CD4-positive, alpha-beta memory T cell (primary cell): ENCODE results near the gene CYRIA. TPM values are rescaled to one million over a fixed set of nuclear protein-coding genes. Genes with fewer than 3 reads are reported as not detected.

Experiments used
- CTCF ChIA-PET: fragments of 350-600 bp; sonication (Branson Sonifier 250); formaldehyde crosslinking; loops from one replicate; lab custom pipeline; 2021; ENCODE audit warnings: inconsistent platforms; ENCODE audit not compliant: partially characterized antibody; lab: Charles Lee
- POLR2A ChIA-PET: fragments of 350-600 bp; sonication (Branson Sonifier 250); formaldehyde crosslinking; loops from one replicate; lab custom pipeline; 2021; ENCODE audit not compliant: partially characterized antibody; lab: Charles Lee
- DNase-seq, 5 donors: peaks; one replicate each; pipeline versions ENCODE4 v3.0.0 to v3.0.0-alpha.2; 2020 to 2022; ENCODE audit warnings: mixed read lengths in 1 of 5
- H3K27ac ChIP-seq: one replicate; pipeline ENCODE4 v1.7.0; 2013; ENCODE audit warnings: low read depth, low read length
- H3K27me3 ChIP-seq: 2 replicates; pipeline ENCODE4 v1.7.0; 2013; ENCODE audit warnings: mild to moderate bottlenecking, low read length, moderate library complexity; ENCODE audit not compliant: insufficient read depth
- H3K36me3 ChIP-seq: 2 replicates; pipeline ENCODE4 v1.7.0; 2013; ENCODE audit warnings: mild to moderate bottlenecking, low read length, moderate library complexity; ENCODE audit not compliant: insufficient read depth
- H3K4me1 ChIP-seq: 2 replicates; pipeline ENCODE4 v1.7.0; 2013; ENCODE audit warnings: mild to moderate bottlenecking, low read length, moderate library complexity; ENCODE audit not compliant: insufficient read depth
- H3K4me3 ChIP-seq, 2 donors: one replicate each; pipeline ENCODE4 v1.7.0; 2013; ENCODE audit warnings: low read length in 2 of 2, mild to moderate bottlenecking in 1 of 2
- H3K9me3 ChIP-seq, 2 donors: one replicate each; pipeline ENCODE4 v1.7.0; 2013; ENCODE audit warnings: low read length in 2 of 2, control low read depth in 1 of 2; ENCODE audit not compliant: control insufficient read depth in 1 of 2
- H3K27ac Mint-ChIP-seq, 7 donors: one replicate each; pipeline ENCODE4 v1.8.0; 2020 to 2021; ENCODE audit warnings: mixed read lengths in 7 of 7, mild to moderate bottlenecking in 6 of 7, inconsistent platforms in 3 of 7, moderate library complexity in 3 of 7
- H3K27me3 Mint-ChIP-seq, 2 donors: one replicate each; pipeline ENCODE4 v1.8.0; 2020 to 2021; ENCODE audit warnings: mixed read lengths in 2 of 2
- H3K36me3 Mint-ChIP-seq, 2 donors: one replicate each; pipeline ENCODE4 v1.8.0; 2020 to 2021; ENCODE audit warnings: mixed read lengths in 2 of 2, inconsistent platforms in 1 of 2, mild to moderate bottlenecking in 1 of 2
- H3K4me1 Mint-ChIP-seq, 4 donors: one replicate each; pipeline ENCODE4 v1.8.0; 2020 to 2021; ENCODE audit warnings: mixed read lengths in 4 of 4, mild to moderate bottlenecking in 1 of 4
- H3K4me3 Mint-ChIP-seq, 8 donors: one replicate each; pipeline ENCODE4 v1.8.0; 2020 to 2021; ENCODE audit warnings: mixed read lengths in 8 of 8, mild to moderate bottlenecking in 7 of 8, moderate library complexity in 6 of 8, inconsistent platforms in 3 of 8
- H3K9me3 Mint-ChIP-seq, 8 donors: one replicate each; pipeline ENCODE4 v1.8.0; 2020 to 2021; ENCODE audit warnings: mixed read lengths in 8 of 8, mild to moderate bottlenecking in 5 of 8, inconsistent platforms in 3 of 8, moderate library complexity in 1 of 8
- intact Hi-C: fragments of 100-400 bp; cut with micrococcal nuclease; formaldehyde crosslinking; loops from one replicate; pipeline ENCODE4 v1.15.1; 2023
- polyA plus RNA-seq, 2 donors: library from polyadenylated mRNA; unstranded; fragments of 300-500 nt; fragmentation: Illumina TruSeq; gene quantifications; one replicate each; pipeline ENCODE4 v1.2.3, GENCODE V29; 2021
- total RNA-seq, 2 experiments: library from RNA; stranded (reverse); gene quantifications; one replicate each; pipeline ENCODE4 v1.2.3, GENCODE V29; 2021

CYRIA gene
- total and polyA plus RNA-seq, 4 experiments from 2014 or later = 0.11 to 0.32 (median 0.18) TPM; not detected in 1

DNA sequence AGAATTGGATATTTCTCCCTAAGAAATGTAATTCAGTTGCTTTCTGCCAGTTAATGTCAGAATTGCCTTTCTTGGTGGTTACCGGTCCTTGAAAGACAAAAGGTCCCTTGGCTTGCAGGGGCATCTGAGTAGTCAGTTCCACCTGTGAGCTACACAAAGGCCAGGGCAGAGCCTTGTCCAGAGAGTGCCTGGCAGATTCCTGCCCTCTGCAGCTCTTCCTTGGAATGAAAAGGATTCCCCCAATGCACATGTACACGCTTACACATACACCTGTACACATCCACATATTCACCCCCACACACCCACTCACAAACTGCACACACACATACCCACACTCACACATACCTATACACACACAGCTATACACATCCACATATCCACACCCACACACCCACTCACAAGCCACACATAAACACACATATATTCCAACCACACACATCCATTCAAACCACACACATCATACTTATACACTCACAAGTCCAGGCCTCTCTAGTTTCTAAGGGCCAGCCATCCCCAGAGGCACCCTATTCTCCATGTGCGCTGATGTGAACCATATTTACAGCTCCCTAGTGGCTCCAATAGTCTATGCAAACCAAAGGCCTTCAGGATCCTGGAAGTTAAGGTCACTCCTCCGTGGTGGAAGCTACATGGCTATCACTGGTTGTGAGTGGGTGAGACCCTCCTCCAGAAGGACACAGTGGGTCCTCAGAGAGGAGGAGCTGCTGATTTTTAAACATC lies 9.6 kb downstream of the CYRIA start:
- no peak overlapping the region for H3K27ac Mint-ChIP-seq
- H3K9me3 Mint-ChIP-seq = no peaks in the 10 kb centered on the region
- no peak overlapping the region for H3K4me3 ChIP-seq

DNA sequence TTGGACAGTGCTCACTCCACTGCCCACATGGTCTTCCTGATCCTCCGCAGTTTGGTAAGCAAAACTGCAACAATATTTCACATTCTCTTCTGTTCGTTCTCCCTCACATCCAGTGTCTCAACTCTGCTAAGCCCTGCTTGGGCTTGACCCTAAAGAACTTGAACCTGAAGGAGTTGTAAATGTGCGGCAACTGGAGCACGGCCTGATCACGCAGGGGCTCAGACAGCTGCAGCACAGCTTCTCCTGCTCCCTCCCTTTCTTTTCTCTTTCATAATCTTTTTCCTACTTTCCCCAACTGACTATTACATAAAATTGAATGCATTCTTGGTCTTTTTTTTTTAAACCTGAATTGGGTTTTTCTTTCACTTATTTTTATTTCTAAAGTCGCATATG lies 10.2 kb downstream of the CYRIA start:
- no peak overlapping the region for H3K27ac Mint-ChIP-seq
- H3K4me1 ChIP-seq = no peaks in the 10 kb centered on the region

More for the DNA sequence above, 9.6 kb downstream of the CYRIA start:
- H3K27ac ChIP-seq = no peak overlapping the region
- intact Hi-C loops = no loop called here
- DNase-seq = no peak
- Mint-ChIP-seq H3K36me3 (no peaks in the 10 kb centered on the region), H3K4me3 (no peak overlapping the region), H3K27me3 (peaks cover 3 to 8% of the 10 kb centered on the region in 2 donors), H3K4me1 (no peaks in the 10 kb centered on the region)
- H3K27me3 ChIP-seq = no peaks in the 10 kb centered on the region
- H3K36me3 ChIP-seq = no peaks in the 10 kb centered on the region
- CTCF ChIA-PET = no interaction called here
- H3K4me1 ChIP-seq = no peaks in the 10 kb centered on the region
- no peaks in the 10 kb centered on the region for H3K9me3 ChIP-seq
- POLR2A ChIA-PET = no interaction called here

GRCh38 chr2:16654833-16655444 lies 10.7 kb downstream of the CYRIA start:
- Mint-ChIP-seq H3K36me3 (no peaks in the 10 kb centered on the region), H3K4me3 (no peak overlapping the region), H3K27ac (no peak overlapping the region), H3K9me3 (no peaks in the 10 kb centered on the region), H3K27me3 (peaks cover 3 to 4% of the 10 kb centered on the region in 2 donors), H3K4me1 (peaks cover 0 to 2% (median 0%) of the 10 kb centered on the region in 4 donors)
- Histone ChIP-seq H3K36me3 (no peaks in the 10 kb centered on the region), H3K4me1 (no peaks in the 10 kb centered on the region), H3K27me3 (no peaks in the 10 kb centered on the region), H3K4me3 (no peak overlapping the region), H3K27ac (no peak overlapping the region), H3K9me3 (no peaks in the 10 kb centered on the region)
- intact Hi-C loops = no loop called here
- ChIA-PET CTCF (no interaction called here), POLR2A (no interaction called here)
- no peak for DNase-seq

More for the DNA sequence above, 10.2 kb downstream of the CYRIA start:
- Mint-ChIP-seq H3K4me3 (no peak overlapping the region), H3K27me3 (peaks cover 3 to 8% of the 10 kb centered on the region in 2 donors), H3K36me3 (no peaks in the 10 kb centered on the region), H3K9me3 (no peaks in the 10 kb centered on the region), H3K4me1 (peaks cover 0 to 2% (median 0%) of the 10 kb centered on the region in 4 donors)
- no peaks in the 10 kb centered on the region for H3K36me3 ChIP-seq
- H3K4me3 ChIP-seq = no peak overlapping the region
- POLR2A ChIA-PET = no interaction called here
- no peaks in the 10 kb centered on the region for H3K27me3 ChIP-seq
- DNase-seq = no peak
- CTCF ChIA-PET = no interaction called here
- H3K9me3 ChIP-seq = no peaks in the 10 kb centered on the region
- intact Hi-C loops = no loop called here
- no peak overlapping the region for H3K27ac ChIP-seq

DNA sequence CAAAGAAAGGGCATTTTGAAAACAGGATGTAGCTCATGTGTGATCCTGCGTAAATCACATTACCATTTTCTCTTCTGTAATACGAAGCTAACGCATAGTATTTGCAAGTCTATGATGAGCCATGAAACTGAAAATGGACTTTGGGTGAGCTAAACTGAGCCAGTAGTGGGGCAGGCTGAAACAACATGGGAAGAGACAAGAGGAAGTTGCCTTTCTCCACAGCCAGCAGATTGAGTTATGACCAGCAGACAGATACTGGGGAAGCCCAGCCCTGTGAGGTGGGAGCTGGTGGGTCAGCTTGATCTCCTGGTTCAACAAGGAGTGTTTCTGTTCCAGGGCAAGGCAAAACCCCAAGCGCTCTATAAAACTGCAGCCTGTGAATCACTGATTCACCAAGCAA lies 11.8 kb downstream of the CYRIA start:
- H3K4me1 Mint-ChIP-seq = peaks cover 0 to 5% (median 0%) of the 10 kb centered on the region in 4 donors
- H3K4me3 Mint-ChIP-seq = no peak overlapping the region
- ChIA-PET CTCF (interaction anchor here (1.4 kb wide), 1 partner anchor 8 kb away, joined by 4 read pairs; no protein-coding TSS in a partner anchor), POLR2A (no interaction called here)
- H3K4me1 ChIP-seq = no peaks in the 10 kb centered on the region
- DNase-seq = no peak
- H3K27me3 Mint-ChIP-seq = peaks cover 3% of the 10 kb centered on the region in 2 donors
- no peaks in the 10 kb centered on the region for H3K36me3 ChIP-seq
- H3K9me3 Mint-ChIP-seq = no peaks in the 10 kb centered on the region
- intact Hi-C loops = no loop called here
- H3K4me3 ChIP-seq = no peak overlapping the region
- no peaks in the 10 kb centered on the region for H3K9me3 ChIP-seq
- H3K27ac Mint-ChIP-seq = no peak overlapping the region
- no peaks in the 10 kb centered on the region for H3K27me3 ChIP-seq
- no peak overlapping the region for H3K27ac ChIP-seq
- H3K36me3 Mint-ChIP-seq = no peaks in the 10 kb centered on the region

DNA sequence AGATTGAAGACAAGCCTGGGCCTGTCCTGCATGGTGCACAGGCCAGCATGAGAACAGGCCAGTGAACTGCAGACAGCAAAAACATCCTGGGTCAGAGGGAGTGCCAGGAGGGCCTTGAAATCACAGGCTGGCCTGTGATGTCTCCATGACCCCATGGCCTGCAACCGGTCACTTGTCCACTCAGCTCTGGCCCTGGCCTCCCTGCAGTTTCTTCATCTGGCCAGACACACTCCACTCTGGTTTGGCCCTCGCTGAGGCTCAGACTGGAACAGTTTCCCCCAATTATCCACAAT lies 12.6 kb downstream of the CYRIA start:
- H3K27me3 Mint-ChIP-seq = peaks cover 0 to 1% of the 10 kb centered on the region in 2 donors
- H3K4me1 ChIP-seq = no peaks in the 10 kb centered on the region
- no peaks in the 10 kb centered on the region for H3K36me3 Mint-ChIP-seq

DNA sequence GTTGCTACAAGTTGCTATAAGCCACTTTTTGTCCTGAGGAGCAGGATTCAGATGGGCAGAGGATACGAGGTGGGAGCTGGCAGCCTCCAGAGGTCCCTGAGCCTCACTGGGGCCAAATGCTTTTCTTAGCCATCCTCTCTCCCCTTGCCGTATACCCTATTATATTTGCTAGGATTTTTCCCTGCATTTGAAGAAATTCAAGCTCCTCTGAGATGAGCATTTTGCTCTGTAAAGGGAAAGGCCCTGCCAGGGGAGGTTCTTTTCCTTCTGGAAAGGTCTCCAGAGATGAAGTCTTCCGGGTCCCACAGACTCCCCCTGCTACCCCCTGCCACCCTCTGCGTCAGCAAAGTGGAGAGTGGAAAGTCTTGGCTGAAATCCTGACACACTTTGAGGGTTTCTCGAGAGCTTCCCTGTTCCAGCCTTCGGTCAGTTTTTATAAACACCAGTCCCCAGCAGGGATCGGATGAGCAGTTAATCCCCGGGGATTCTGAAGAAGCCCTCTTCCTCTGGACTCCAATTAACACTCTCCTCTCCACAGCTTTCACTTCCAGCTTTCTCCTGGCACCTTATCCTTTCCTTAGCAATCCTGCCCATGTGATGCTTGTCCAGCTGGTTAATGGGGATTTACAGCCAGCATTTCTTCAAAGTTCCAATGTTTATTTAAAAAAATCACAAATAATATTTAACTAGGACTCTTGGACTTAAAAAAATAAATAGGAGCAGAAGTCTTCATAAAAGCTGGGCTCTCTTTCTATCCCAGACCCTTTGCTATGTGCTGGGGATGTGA lies 13.1 kb downstream of the CYRIA start:
- Histone ChIP-seq H3K4me1 (no peaks in the 10 kb centered on the region), H3K9me3 (no peaks in the 10 kb centered on the region), H3K27ac (no peak overlapping the region), H3K27me3 (no peaks in the 10 kb centered on the region), H3K36me3 (no peaks in the 10 kb centered on the region), H3K4me3 (no peak overlapping the region)
- CTCF ChIA-PET = interaction anchor here (1.6 kb wide), 1 partner anchor 99 kb away, joined by 4 read pairs; no protein-coding TSS in a partner anchor
- POLR2A ChIA-PET = interaction anchor here (0.6 kb wide), 1 partner anchor 324 kb away, joined by 3 read pairs; no protein-coding TSS in a partner anchor
- Mint-ChIP-seq H3K27me3 (no peaks in the 10 kb centered on the region), H3K9me3 (no peaks in the 10 kb centered on the region), H3K4me1 (peaks cover 0 to 5% (median 0%) of the 10 kb centered on the region in 4 donors), H3K27ac (no peak overlapping the region), H3K36me3 (no peaks in the 10 kb centered on the region), H3K4me3 (no peak overlapping the region)
- DNase-seq = no peak
- intact Hi-C loops = no loop called here

More for the DNA sequence above, 12.6 kb downstream of the CYRIA start:
- no peak overlapping the region for H3K4me3 Mint-ChIP-seq
- no peak for DNase-seq
- POLR2A ChIA-PET = no interaction called here
- no peaks in the 10 kb centered on the region for H3K9me3 Mint-ChIP-seq
- H3K27ac Mint-ChIP-seq = no peak overlapping the region
- Histone ChIP-seq H3K4me3 (no peak overlapping the region), H3K36me3 (no peaks in the 10 kb centered on the region), H3K27me3 (no peaks in the 10 kb centered on the region), H3K9me3 (no peaks in the 10 kb centered on the region), H3K27ac (no peak overlapping the region)
- intact Hi-C loops = no loop called here
- CTCF ChIA-PET = interaction anchor here (1.4 to 1.6 kb wide), 2 partner anchors 8 to 100 kb away, joined by 4 read pairs; no protein-coding TSS in a partner anchor
- H3K4me1 Mint-ChIP-seq = peaks cover 0 to 5% (median 0%) of the 10 kb centered on the region in 4 donors
